GM21381 (cell line): Measurements from ENCODE around the gene GAB2.
"Not testable (repeated sequence)": the region's sequence is repeated elsewhere in the genome, so short reads cannot be mapped to it uniquely, and the experiment has no call there.

Source experiments
- ATAC-seq: cut with Tn5 transposase; IDR thresholded peaks from one replicate; pipeline ENCODE4 v1.9.1; 2021; ENCODE audit warnings: mild to moderate bottlenecking, moderate library complexity; ENCODE audit not compliant: unreplicated experiment

GAB2 gene

DNA sequence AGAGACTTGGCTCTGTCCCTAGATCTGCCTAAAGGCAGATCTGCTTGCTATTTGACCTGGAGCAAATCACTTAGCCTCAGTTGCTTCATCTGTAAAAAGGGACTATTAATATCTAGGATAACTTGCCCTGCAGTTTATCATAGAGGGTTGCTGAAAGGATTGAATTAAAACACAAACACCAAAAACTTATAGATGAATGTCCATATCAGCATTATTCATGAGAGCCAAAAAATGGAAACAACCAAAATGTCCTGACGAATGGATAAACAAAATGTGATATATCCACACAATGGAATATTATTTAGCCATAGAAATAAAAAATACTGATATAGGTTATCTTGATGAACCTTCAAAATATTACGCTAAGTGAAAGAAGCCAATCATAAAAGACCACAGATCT, 161.7 kb downstream of the GAB2 start:
- ATAC-seq = no peak

DNA sequence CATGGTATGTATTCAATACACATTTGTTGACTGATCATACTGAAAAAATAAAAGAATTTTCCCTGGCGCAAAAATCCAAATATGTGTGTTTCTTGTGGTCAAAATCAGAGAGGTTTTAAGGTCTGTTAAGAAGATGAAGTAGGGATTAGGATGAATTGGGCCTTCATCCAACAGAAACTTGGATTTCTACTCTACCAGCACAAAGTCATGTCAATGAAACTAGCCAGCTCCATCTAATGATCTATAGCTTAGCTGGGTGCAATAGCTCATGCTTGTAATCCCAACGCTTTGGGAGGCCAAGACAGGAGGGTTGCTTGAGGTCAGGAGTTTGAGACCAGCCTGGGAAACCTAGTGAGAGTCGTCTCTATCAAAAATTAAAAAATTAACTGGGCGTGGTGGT, 163.4 kb downstream of the GAB2 start:
- ATAC-seq = no peak

DNA sequence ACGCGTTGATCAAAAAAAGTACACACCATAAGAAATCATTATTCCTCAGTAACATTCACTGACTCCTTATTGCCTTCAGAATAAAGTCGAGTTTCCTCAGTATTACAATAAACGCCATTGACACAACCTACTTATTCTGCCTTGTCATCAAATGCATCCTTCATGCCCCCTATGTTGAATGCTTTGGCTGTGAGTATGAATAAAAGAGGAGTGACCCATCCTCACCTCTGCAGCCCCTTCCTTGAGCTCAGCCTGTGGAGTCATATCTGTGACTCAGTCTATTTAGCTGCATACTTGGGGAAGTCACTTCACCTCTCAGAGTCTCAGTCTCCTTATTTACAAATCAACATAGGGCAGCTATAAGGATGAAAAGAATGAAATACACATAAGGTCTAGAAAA, 163.8 kb downstream of the GAB2 start:
- no peak for ATAC-seq

DNA sequence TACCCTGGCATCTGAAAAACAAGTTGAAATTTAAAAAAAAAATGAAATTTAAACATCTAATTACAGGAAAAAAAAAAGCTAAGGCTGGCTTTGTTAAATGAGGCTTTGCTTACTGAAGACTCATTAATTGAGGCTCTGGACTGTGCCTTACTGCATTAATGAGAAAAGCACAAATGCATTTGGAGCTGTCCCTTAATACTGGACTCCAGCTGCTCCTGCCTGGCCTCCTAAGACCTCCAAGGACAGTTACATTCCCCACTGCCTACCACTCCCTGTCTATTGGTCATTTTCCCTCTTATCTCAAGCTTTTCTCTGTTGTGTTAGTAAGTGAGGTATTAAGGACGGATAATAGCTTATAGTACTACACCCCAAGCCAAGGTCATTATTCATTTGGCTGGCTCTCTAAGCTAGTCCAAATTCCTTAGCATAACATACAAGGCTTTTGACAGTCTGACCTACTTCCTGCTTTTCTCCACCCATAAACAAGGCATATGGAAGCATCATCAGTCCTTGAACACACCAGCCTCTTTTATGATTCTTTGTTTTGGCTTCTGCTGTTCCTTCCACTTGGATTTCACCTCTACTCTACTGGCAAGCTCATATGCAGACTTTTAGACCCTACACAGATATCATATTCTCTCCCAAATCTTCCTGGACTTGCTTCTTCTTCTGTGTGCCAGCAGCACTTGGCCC, 166.4 kb downstream of the GAB2 start:
- no peak for ATAC-seq

DNA sequence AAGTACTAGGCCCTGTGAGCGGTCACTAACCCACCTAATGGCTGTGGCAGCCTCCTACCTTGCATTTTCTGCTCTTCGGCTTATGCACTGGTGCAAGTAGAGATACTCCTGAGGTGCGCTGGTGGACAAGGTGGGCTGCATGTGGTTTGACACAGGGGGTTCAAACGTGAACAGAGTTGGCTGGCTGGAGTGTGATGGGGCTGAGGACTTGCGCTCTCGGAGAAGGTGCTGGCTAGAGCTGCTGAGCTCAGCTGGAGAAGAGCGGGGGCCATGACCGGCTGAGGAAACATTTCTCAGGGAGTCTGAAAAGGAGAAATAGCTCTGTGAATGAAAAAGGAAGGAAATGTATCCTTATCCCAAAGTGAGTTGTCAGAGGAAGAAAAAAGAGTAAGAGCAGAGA, 167.5 kb downstream of the GAB2 start:
- no peak for ATAC-seq

DNA sequence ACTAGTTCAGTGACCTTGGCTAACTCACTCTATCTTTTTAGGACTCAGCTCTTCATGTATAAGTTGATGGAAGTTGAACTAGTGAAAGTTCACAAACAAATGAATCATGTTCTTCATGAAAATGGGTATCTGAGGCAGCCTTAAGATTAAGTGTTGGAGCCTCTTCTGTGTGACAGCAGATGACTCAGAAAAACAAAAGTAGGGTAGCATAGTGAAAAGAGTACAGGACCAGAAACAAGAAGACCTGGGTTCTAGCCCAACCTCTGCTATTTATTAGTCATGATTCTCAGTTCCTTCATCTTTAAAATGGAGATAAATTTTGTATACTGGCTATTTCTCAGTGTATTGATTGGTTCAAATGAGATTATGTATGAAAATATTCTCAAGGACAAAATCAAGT, 168.7 kb downstream of the GAB2 start:
- no peak for ATAC-seq

DNA sequence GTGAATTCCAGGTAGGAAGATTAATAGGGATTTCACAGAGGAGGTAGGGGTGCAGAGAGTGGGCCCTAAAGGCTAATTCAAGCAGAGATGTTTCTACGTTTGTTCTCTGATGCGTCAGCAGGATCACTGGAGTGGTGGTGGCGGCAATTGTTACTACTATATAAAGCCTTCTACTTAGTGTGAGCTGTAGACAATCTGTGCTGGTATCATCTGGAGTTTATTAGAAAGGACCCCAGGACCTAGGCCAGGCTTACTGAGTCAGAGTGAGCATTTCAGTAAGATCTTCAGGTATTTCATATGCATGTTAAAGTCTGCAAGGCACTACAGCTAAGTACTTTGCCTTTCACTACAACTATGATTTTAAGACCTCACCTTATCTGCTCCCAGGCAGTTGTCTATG, 169.4 kb downstream of the GAB2 start:
- ATAC-seq = no peak

DNA sequence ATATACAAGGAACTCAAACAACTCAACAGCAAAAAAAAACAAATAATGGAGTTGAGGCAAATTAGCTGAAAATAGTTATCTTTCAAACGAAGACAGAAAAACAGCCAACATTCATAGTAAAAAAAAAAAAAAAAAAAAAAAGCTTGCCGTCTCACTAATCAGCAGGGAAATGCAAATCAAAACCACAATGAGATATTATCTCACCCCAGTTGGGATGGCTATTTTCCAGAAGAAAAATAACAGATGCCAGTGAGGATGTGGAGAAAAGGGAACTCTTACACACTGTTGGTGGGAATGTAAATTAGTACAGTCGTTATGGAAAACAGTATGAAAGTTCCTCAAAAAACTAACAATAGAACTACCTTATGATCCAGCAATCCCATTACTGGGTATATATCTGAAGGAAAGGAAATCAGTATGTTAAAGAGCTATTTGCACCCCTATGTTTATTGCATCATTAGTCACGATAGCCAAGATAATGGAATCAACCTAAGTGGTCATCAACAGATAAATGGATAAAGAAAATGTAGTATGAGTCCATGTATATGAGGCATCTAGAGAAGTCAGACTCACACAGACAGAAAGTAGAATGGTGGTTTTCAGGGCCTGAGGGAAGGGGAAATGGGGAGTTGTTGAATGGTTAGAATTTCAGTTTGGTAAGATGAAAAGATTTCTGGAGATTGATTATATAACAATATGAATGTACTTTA, 172.9 kb downstream of the GAB2 start:
- ATAC-seq = no peak

DNA sequence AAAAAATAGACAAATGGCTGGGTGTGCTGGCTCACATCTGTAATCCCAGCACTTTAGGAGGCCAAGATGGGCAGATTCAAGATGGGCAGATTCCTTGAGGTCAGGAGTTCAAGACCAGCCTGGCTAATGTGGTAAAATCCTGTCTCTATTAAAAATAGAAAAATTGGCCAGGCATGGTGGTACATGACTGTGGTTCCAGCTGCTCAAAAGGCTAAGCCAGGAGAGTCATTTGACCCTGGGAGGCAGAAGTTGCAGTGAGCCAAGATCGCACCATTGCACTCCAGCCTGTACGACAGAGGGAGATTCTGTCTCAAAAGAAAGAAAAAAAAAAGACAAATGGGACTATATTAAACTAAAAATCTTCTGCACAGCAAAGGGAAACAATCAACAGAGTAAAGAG, 173.5 kb downstream of the GAB2 start:
- no peak for ATAC-seq

DNA sequence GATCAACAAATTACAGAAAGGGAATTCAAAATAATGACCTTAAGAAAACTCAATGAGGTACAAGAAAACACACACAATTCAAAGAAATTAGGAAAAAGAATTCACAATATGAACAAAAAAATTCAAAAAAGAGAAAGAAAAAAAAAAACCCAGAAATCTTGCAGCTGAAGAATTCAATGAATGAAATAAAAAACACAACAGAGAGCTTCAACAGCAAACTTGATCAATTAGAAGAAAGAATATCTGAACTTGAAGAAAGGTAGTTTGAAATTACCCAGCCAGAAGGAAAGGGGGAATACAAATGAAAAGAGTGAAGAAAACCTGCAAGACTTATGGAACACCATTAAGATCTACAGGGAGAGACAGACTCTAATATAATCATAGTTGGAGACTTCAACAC, 176.1 kb downstream of the GAB2 start:
- no peak for ATAC-seq

DNA sequence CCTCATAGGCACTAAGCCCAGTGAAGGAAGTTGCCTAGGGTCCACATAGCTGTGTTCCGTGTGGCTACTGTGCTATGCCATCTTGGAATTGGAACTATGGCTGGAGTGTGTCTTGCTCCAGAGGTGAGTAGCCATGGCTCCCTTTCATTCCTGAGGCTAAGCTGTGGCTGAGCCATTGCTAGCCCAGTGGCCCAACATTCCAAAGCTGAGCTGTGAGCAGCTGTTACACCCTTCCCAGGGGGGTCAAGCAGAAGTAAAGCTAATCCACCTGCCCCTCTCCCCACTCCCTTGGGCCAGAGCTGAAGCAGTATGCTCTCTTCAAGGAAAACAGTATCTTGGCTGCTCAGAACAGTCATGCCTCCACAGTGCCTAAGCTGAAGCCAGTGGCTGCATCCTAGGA, 177.8 kb downstream of the GAB2 start:
- no peak for ATAC-seq

DNA sequence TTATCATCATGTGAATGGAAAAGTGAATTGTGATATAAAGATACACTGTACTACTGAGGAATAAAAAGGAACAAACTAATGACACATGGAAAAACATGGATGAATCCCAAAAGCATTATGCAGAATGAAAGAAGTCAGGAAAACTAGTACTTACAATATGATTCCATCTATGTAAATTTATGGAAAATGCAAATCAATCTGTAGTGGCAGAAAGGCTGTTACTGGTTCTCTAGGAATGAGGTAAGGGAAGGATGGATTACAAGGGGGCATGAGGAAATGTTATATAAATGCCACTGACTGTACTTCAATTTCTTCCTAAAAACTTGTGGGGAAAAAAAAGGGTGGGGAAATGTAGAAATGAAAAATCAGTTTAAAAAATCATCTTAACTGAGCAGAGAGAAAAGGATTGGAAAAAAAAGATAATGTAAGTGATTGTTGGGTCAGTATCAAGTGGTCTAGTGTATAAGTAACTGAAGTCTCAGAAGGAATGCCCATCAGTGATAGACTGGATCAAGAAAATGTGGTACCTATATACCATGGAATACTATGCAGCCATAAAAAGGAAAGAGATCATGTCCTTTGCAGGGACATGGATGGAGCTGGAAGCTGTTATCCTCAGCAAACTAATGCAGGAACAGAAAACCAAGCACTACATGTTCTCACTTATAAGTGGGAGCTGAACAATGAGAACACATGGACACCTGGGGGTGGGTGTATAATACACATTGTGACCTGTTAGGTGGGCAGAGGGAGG, 180.2 kb downstream of the GAB2 start:
- ATAC-seq = no peak

DNA sequence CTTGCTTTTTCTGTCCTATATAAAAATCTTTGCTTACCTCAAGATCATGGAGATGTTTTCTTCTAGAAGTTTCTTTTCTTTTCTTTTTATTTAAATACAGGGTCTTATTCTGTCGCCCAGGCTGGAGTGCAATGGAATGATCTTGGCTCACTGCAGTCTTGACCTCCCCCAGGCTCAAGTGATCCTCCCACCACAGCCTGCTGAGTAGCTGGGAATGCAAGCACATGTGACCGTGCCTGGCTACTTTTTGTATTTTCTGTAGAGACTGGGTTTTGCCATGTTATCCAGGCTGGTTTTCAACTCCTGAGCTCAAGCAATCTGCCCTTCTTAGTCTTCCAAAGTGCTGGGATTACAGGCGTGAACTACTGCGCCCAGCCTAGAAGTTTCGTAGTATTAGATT, 183.6 kb downstream of the GAB2 start:
- ATAC-seq = no peak

DNA sequence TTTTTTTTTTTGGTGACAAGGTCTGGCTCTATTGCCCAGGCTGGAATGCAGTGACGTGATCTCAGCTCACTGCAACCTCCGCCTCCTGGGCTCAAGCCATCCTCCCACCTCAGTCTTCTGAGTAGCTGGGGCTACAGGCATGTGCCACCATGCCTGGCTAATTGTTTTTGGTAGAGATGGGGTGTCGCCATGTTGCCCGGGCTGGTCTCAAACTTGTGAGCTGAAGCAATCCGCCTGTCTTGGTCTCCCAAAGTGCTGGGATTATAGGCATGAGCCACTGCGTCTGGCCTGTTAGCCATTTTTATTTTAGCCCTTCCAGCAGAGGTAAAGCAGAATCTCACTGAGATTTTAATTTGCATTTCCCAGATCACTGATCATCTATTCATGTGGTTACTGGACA, 184.6 kb downstream of the GAB2 start:
- ATAC-seq = not testable (repeated sequence)

DNA sequence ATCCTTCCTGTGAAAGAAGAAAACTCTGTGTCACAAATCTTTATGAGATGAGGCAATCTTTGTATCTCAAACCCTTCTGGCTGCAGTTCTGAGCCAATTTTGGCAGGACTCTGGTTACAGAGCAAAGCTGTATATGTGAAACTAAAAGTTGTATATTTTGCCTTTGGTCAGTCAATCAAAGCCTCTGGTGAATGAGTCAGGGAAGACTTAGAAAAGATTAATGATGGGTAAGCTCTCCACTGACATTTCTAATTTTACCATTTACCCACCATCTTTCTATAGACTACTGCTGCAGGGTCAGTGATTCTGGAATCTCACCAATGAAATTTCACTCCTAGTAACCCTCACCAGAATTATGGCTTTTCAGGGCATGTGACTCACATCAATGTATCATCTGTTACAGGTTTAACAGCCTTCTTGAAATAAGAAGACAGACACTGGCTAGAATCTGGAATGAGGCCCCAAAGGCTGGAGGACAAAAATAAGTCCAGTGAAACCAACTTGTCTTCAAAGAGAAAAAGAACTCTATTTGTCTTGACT, 185.6 kb downstream of the GAB2 start:
- no peak for ATAC-seq

DNA sequence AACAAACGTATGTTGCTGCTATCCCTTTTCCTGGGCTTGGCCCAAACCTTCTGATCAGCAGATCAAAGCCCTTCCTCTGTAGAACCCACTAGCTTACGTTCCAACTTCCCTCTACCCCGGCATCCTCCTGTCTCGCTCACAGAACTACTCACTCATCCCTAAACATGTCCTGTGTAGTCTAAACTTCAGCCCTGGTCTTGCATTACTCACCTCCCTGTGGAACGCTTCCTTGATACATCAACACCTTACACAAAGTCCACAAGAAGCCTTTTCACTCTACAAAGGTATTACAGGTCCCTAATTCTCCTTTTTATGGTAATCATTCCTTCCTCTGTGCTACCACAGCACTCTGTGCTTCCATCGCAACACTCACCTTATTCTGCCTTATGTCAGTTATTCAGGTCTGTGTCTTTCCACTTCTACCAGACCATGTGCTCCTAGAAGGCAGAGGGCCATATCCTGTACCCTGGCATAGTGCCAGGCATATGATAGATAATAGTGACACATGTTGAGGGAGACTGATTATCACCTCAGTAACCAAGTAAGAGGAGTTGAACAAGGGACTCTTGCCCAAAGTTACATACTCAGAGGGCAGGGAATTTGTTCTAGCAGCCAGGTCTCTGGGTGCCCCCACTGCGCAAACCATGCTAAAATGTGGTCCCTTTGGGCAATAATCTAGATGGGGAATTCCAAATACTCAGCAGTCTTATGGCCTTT, 187.3 kb downstream of the GAB2 start:
- ATAC-seq = no peak

DNA sequence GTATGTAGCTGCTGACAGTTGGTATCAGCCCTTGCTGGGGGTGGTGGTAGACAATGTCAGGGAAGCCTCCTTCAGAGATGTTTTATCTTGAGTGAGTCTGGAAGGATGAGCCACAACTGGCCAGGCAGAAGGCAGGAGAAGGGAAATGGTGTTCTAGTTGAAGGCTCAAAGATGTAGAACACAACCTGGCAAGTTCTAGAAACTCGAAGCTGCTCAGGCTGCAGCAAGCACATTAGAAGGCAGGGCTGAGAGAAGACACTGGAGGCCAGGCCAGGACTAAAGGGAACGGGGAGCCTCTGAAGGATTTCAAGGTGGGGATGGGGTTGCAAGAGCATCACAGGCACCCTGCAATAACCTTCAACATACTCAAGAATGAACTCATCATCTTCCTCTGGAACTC, 188.5 kb downstream of the GAB2 start:
- ATAC-seq = no peak

DNA sequence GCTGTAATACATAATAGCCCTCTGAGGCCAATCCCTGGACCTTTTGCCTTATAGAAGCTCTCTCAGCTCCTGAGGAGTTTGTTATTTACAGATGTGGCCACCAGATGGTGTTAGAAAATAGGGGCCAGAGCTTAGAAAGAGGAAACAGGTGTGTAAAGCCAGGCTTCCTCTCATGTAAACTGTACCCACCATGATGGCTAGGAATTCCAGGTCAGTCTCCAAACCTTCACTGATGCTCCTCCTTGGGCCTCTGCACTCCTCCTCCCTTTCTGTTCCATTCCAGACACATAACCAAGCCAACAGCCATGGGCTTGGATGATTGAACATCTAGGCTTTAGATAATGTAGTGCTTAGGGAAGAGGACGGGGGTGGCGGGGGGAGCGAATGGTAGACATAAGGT, 189.2 kb downstream of the GAB2 start:
- ATAC-seq = no peak

DNA sequence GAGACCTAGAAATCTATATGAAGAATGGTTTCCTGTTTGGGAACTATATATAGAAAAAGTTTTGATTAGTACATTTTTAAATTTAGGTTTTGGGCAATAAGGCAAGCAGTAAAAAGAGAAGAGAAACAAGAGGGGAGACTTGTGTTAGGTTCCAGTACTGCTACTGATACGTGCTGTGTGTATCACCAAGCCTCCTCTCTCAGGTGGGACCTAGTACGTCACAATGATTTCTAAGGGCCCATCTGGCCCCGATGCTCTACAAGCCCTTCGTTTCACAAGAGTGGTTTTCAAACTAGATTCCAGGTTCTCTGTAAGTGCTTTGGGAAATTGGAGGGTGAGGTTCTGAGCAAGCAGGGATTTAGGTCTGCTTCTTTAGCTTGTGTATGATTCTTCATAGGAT, 189.7 kb downstream of the GAB2 start:
- ATAC-seq = no peak

DNA sequence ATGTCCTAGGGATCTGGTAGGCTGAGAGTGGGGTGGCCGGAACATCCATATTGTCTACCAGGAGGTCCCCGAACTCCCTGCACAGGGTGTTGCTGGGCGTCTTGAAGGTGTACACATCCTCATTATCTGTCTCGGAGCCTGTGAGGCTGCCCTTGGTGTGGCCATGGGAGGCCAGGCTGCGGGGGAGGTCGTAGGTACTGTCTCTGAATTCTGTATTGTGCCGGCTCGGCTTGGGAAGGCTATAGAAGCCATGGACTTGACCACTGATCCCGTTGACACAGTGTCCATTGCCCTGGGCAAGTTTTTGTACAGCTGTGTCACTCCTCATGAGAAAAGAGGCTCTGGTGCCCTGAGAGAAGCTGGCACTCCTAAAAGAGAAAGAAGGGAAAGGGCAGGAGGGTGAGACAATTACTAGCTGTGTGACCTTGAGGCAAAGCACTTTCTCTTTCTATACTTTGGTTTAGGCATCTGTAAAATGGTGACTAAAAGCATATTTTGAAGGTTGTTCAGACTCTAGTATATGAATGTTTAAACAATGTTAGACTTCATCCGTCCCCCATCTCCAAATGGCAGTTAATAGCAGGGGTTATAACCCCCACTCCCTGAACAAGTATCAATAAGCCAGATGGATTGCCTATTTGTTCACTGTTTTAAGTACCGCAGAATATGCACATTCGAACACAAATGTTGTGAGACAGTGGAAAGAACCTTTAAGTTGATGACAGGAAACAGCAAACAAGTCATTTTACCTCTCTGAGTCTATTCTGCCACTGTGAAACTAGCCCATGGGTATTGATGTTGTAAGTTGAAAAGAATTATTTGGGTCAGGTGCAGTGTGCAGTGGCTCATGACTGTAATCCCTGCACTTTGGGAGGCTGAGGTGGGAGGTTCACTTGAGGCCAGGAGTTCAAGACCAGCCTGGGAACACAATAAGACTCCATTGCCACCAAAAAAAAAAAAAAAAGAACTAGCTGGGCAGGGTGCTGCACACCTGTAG, 190.6 kb downstream of the GAB2 start:
- no peak for ATAC-seq
